ENCODE results near the gene CDKN2AIP.
A peak's percentile ranks its signal among the peaks of the same experiment; 100 is the strongest.

Gene CDKN2AIP

GRCh38 chr4:183444214-183445096 is at the start of gene CDKN2AIP:
CDKN2AIP (plus strand) TSS chr4:183444636; CDS start chr4:183444798, 162 bp downstream.
- DNase-seq, result peak; percentile 53

GRCh38 chr4:183395395-183395794 is 49.0 kb upstream of the CDKN2AIP start:
- no peak for DNase-seq

GRCh38 chr4:183396227-183396637 is 48.2 kb upstream of the CDKN2AIP start:
- DNase-seq, result no peak

- DNase-seq, result no peak
Measured at GRCh38 chr4:183397741-183398297, 46.6 kb upstream of the CDKN2AIP start.

- no peak for DNase-seq
Measured at GRCh38 chr4:183398298-183399125, 45.9 kb upstream of the CDKN2AIP start.

GRCh38 chr4:183399126-183399522 is 45.3 kb upstream of the CDKN2AIP start:
- DNase-seq, result no peak

- DNase-seq, result no peak
Measured at GRCh38 chr4:183399616-183400015, 44.8 kb upstream of the CDKN2AIP start.

- no peak for DNase-seq
Measured at GRCh38 chr4:183400035-183400434, 44.4 kb upstream of the CDKN2AIP start.

GRCh38 chr4:183401473-183401872 is 43.0 kb upstream of the CDKN2AIP start:
- no peak for DNase-seq

GRCh38 chr4:183402771-183403170 is 41.7 kb upstream of the CDKN2AIP start:
- no peak for DNase-seq

GRCh38 chr4:183403486-183403885 is 41.0 kb upstream of the CDKN2AIP start:
- DNase-seq, result no peak

GRCh38 chr4:183403961-183404360 is 40.5 kb upstream of the CDKN2AIP start:
- DNase-seq, result no peak

- DNase-seq, result no peak
Measured at GRCh38 chr4:183405303-183405702, 39.1 kb upstream of the CDKN2AIP start.

GRCh38 chr4:183407128-183407585 is 37.3 kb upstream of the CDKN2AIP start:
- peak; percentile 21 for DNase-seq

GRCh38 chr4:183407635-183408464 is 36.6 kb upstream of the CDKN2AIP start:
- no peak for DNase-seq

GRCh38 chr4:183408796-183409195 is 35.6 kb upstream of the CDKN2AIP start:
- no peak for DNase-seq

- DNase-seq, result no peak
Measured at GRCh38 chr4:183409483-183409882, 35.0 kb upstream of the CDKN2AIP start.

GRCh38 chr4:183409934-183410333 is 34.5 kb upstream of the CDKN2AIP start:
- no peak for DNase-seq

GRCh38 chr4:183411291-183411861 is 33.1 kb upstream of the CDKN2AIP start:
- DNase-seq, result no peak

GRCh38 chr4:183412821-183413220 is 31.6 kb upstream of the CDKN2AIP start:
- no peak for DNase-seq

GRCh38 chr4:183413234-183414200 is 30.9 kb upstream of the CDKN2AIP start:
- no peak for DNase-seq
